K562 (cell line): ENCODE results near the gene UBR4. TPM values are rescaled to one million over a fixed set of nuclear protein-coding genes. Genes with fewer than 3 reads are reported as not detected.

Experiments used
- ATAC-seq: fragments of 200-7000 bp; cut with Tn5 transposase; 3 replicates; pipeline ENCODE4 v1.9.1; 2020; ENCODE audit warnings: moderate library complexity
- BruUV-seq: library from RNA; stranded (reverse); fragments of 400-500 nt; replicated peaks from 2 replicates; lab custom pipeline; 2021; lab: Mats Ljungman, UMichigan
- CTCF ChIA-PET: fragments of 300-600 bp; formaldehyde crosslinking; extraction: SDS; loops from one replicate; lab custom pipeline; 2021; ENCODE audit warnings: low intra/inter-chr PET ratio; lab: Yijun Ruan, JAX
- POLR2A ChIA-PET: fragments of 300-600, 350-650 bp; sonication (Branson Sonifier 250); formaldehyde crosslinking; extraction: SDS; loops from one replicate; lab custom pipeline; 2021; ENCODE audit warnings: antibody characterized with exemption, inconsistent platforms; lab: Yijun Ruan, JAX
- DNase-seq, 4 experiments: peaks; one replicate each; pipeline versions ENCODE4 v3.0.0 to v3.0.0-alpha.2; 2011 to 2018; ENCODE audit warnings: low spot score in 3 of 4, mixed read lengths in 3 of 4; ENCODE audit errors: extremely low read depth in 1 of 4
- FAIRE-seq: peaks from 2 replicates; lab custom pipeline; 2011; peaks lifted over from hg19 to GRCh38; lab: Jason Lieb, UNC
- H2AFZ ChIP-seq: 2 replicates; pipeline ENCODE4 v1.6.0; 2011; ENCODE audit warnings: low read depth, low read length, control low read depth, inconsistent platforms
- H3K27ac ChIP-seq: fragments of 200-600 bp; 3 replicates; pipeline ENCODE4 v1.8.0; 2011; ENCODE audit warnings: low read depth, mild to moderate bottlenecking, control low read depth, inconsistent platforms, low read length, moderate library complexity, mixed read lengths; ENCODE audit errors: extremely low read depth
- H3K27me3 ChIP-seq, 2 experiments: fragments of 300-600 bp in 1 of 2; 2 replicates in 1 of 2; 3 replicates in 1 of 2; pipeline versions ENCODE4 v1.6.0 to v1.8.0; 2011; ENCODE audit warnings: inconsistent platforms in 2 of 2, low read length in 2 of 2, mild to moderate bottlenecking in 1 of 2, mixed read lengths in 1 of 2, moderate library complexity in 1 of 2; ENCODE audit not compliant: control insufficient read depth in 2 of 2, insufficient read depth in 2 of 2
- H3K36me3 ChIP-seq: fragments of 300-600 bp; 3 replicates; pipeline ENCODE4 v1.8.0; 2011; ENCODE audit warnings: mild to moderate bottlenecking, low read length, inconsistent platforms; ENCODE audit not compliant: control insufficient read depth, insufficient read depth
- H3K4me1 ChIP-seq, 2 experiments: fragments of 200-600 bp in 1 of 2; replicated peaks in 1 of 2; 2 replicates in 1 of 2; 3 replicates in 1 of 2; pipeline versions ENCODE4 v1.5.1 to v1.8.0; 2011; ENCODE audit warnings: inconsistent platforms in 2 of 2, low read length in 2 of 2, mild to moderate bottlenecking in 1 of 2, mixed read lengths in 1 of 2, moderate library complexity in 1 of 2; ENCODE audit not compliant: control insufficient read depth in 2 of 2, insufficient read depth in 2 of 2
- H3K4me2 ChIP-seq: 2 replicates; pipeline ENCODE4 v1.6.1; 2011; ENCODE audit warnings: low read length, control low read depth, inconsistent platforms, mixed read lengths; ENCODE audit not compliant: insufficient read depth
- H3K4me3 ChIP-seq: fragments of 200-600 bp; sonication (generic), shearing (Covaris generic); 2 replicates; pipeline ENCODE4 v1.5.1; 2016; ENCODE audit warnings: control low read depth, inconsistent platforms
- H3K79me2 ChIP-seq: fragments of 200-600 bp; 3 replicates; pipeline ENCODE4 v1.8.0; 2011; ENCODE audit warnings: low read length, inconsistent platforms; ENCODE audit not compliant: control insufficient read depth, insufficient read depth
- H3K9ac ChIP-seq, 2 experiments: 2 replicates each; pipeline versions ENCODE4 v1.6.0 to v1.6.1; 2011; ENCODE audit warnings: low read depth in 2 of 2, low read length in 2 of 2, control low read depth in 1 of 2, inconsistent platforms in 1 of 2, mild to moderate bottlenecking in 1 of 2, mixed read lengths in 1 of 2; ENCODE audit not compliant: insufficient read depth in 1 of 2
- H3K9me1 ChIP-seq: one replicate; pipeline ENCODE4 v1.6.0; 2011; ENCODE audit warnings: inconsistent platforms, mild to moderate bottlenecking, low read length, moderate library complexity; ENCODE audit not compliant: control insufficient read depth, insufficient read depth
- H3K9me3 ChIP-seq: replicated peaks from 2 replicates; pipeline ENCODE4 v1.5.1; 2011; ENCODE audit warnings: low read depth, low read length, inconsistent platforms; ENCODE audit not compliant: control insufficient read depth, insufficient read depth
- H4K20me1 ChIP-seq: replicated peaks from 2 replicates; pipeline ENCODE4 v1.6.1; 2011; ENCODE audit warnings: low read length, inconsistent platforms, mixed read lengths; ENCODE audit not compliant: control insufficient read depth, insufficient read depth
- BCOR ChIP-seq: fragments of 450-650 bp; IDR thresholded peaks from 2 replicates; pipeline ENCODE4 v1.6.1; 2016
- EZH2 ChIP-seq: IDR thresholded peaks from 2 replicates; pipeline ENCODE4 v1.6.1; 2012; ENCODE audit warnings: low read depth, mild to moderate bottlenecking, inconsistent platforms, low read length, borderline replicate concordance
- FUS ChIP-seq: fragments of 200-400 bp; formaldehyde crosslinking; optimal IDR thresholded peaks from 2 replicates; pipeline ENCODE3; 2017; ENCODE audit warnings: low read depth, low read length
- HES1 ChIP-seq: fragments of 450-650 bp; IDR thresholded peaks from 2 replicates; pipeline ENCODE4 v1.6.1; 2016; ENCODE audit warnings: low read depth, mild to moderate bottlenecking, moderate library complexity
- HINFP ChIP-seq: fragments of 450-650 bp; conservative IDR thresholded peaks from 2 replicates; pipeline ENCODE4 v1.6.1; 2016; ENCODE audit warnings: missing genetic modification characterization, low read depth, mild to moderate bottlenecking, control low read depth, missing compliant biosample characterization
- HMBOX1 ChIP-seq: sonication (generic); IDR thresholded peaks from 2 replicates; pipeline ENCODE4 v1.6.1; 2016
- PKNOX1 ChIP-seq: fragments of 450-650 bp; IDR thresholded peaks from 2 replicates; pipeline ENCODE4 v1.6.1; 2016
- TCF7 ChIP-seq: sonication (generic); IDR thresholded peaks from 2 replicates; pipeline ENCODE4 v1.6.1; 2016; ENCODE audit warnings: antibody characterized with exemption, borderline replicate concordance
- TRIM28 ChIP-seq: fragments of 450-650 bp; IDR thresholded peaks from 2 replicates; pipeline ENCODE4 v1.6.1; 2017
- ZFP36 ChIP-seq: fragments of 150-350 bp; IDR thresholded peaks from 2 replicates; pipeline ENCODE4 v1.6.1; 2018; ENCODE audit warnings: low read length, low read depth; ENCODE audit not compliant: partially characterized antibody
- ZNF239 ChIP-seq: fragments of 250-450 bp; sonication (Bioruptor Pico); IDR thresholded peaks from 2 replicates; pipeline ENCODE4 v1.4.0; 2020; ENCODE audit warnings: mild to moderate bottlenecking
- WGBS: fragments of 100-300 bp; shearing (Covaris generic); methylation state at CpG from one replicate; pipeline ENCODE4 v1.1.6; 2016; ENCODE audit warnings: low coverage, mixed read lengths; ENCODE audit not compliant: insufficient coverage; ENCODE audit errors: missing lambda C conversion rate; 5-methylcytosine and 5-hydroxymethylcytosine counted together
- in situ Hi-C: fragments of 300-500 bp; cut with MboI; formaldehyde crosslinking; loops from 4 replicates; pipeline ENCODE4 v1.15.0; 2018; ENCODE audit warnings: inconsistent platforms, mixed read lengths
- intact Hi-C: fragments of 100-400 bp; cut with micrococcal nuclease; formaldehyde crosslinking; loops from 2 replicates; pipeline ENCODE4 v1.14.2; 2022
- polyA plus RNA-seq, 8 experiments: library from polyadenylated mRNA; depleted of rRNA in 4 of 8; stranded (reverse) in 5 of 8; unstranded in 3 of 8; fragments of >200 nt; fragmentation: Nextera tagmentation in 2 of 8; fragmentation: Illumina TruSeq in 1 of 8; extraction: Ambion mirVana in 2 of 8; extraction: Trizol in 1 of 8; gene quantifications; 2 replicates each; pipeline versions ENCODE4 v1.2.1 to v1.2.3, GENCODE V29; 2011 to 2014; ENCODE audit warnings: inconsistent platforms in 1 of 8, missing spikeins in 1 of 8
- total RNA-seq, 7 experiments: library from RNA; depleted of rRNA in 6 of 7; stranded (reverse); fragments of >200 nt in 6 of 7; fragmentation: Illumina TruSeq in 2 of 7; extraction: Trizol in 2 of 7; gene quantifications; 2 replicates each; pipeline versions ENCODE4 v1.2.1 to v1.2.3, GENCODE V29; 2011 to 2021; ENCODE audit warnings: low replicate concordance in 1 of 7

The UBR4 gene
- total and polyA plus RNA-seq, 9 of the 15 experiments (the other 6 are each of a cell fraction or from before 2014, with no cell fraction given) = 55.4 to 277 (median 123) TPM

- Histone ChIP-seq H3K27me3 (peaks cover 58 to 83% of the 10 kb centered on the region in 2 experiments; a peak in 4 of 5 replicates), H4K20me1 (peaks cover 14% of the 10 kb centered on the region), H3K4me3 (no peak overlapping the region), H3K9me3 (no peaks in the 10 kb centered on the region), H3K9ac (no peak overlapping the region), H3K9me1 (no peaks in the 10 kb centered on the region), H2AFZ (no peak overlapping the region), H3K4me2 (no peak overlapping the region), H3K79me2 (no peaks in the 10 kb centered on the region), H3K4me1 (0 out of 5 replicates have a peak, but pooled peaks cover 0 to 2% of the 10 kb centered on the region in 2 experiments), H3K27ac (no peak overlapping the region), H3K36me3 (no peaks in the 10 kb centered on the region)
- POLR2A ChIA-PET = interaction anchor here (0.9 to 1.0 kb wide), 2 partner anchors 20 to 23 kb away, joined by 3 read pairs; no protein-coding TSS in a partner anchor
- intact Hi-C loops = no loop called here
- CTCF ChIA-PET = no interaction called here
- in situ Hi-C loops = no loop called here
- DNase-seq (no peak), ATAC-seq (no peak), FAIRE-seq (no peak)
- BruUV-seq = no TSS peak
- WGBS = 10% methylated on average over 5 of the region's 5 CpGs
- no peak for TF ChIP-seq ZFP36
- TF ChIP-seq PKNOX1 = no peak
- no peak for TF ChIP-seq HINFP (tag)
- no peak for TF ChIP-seq HES1
- TF ChIP-seq TCF7 = no peak
- no peak for TF ChIP-seq TRIM28
- TF ChIP-seq HMBOX1 = no peak
- no peak for TF ChIP-seq BCOR
- no peak for TF ChIP-seq FUS
- no peak for TF ChIP-seq EZH2
- TF ChIP-seq ZNF239 (CRISPR knock-in tag) = no peak
These were observed 177.7 kb downstream of the UBR4 start for GRCh38 chr1:19032413-19032695.
